Sigmoid colon (tissue), 3 donors: Measurements from ENCODE around the gene NHERF2.

Experiments
- POLR2A ChIP-seq, 2 donors: fragments of 450-650 bp; IDR thresholded peaks; one replicate each; pipeline ENCODE4 v1.6.1; 2016; ENCODE audit warnings: antibody characterized with exemption in 2 of 2, mild to moderate bottlenecking in 2 of 2, moderate library complexity in 2 of 2
- TF ChIP-seq, protein P1 (sequence below), 4 experiments: fragments of 450-650 bp in 3 of 4; fragments of 200-600 bp in 1 of 4; IDR thresholded peaks; one replicate each; pipeline ENCODE4 v1.5.1; 2016 to 2019; ENCODE audit warnings: antibody characterized with exemption in 4 of 4, mild to moderate bottlenecking in 3 of 4, moderate library complexity in 2 of 4

- TF ChIP-seq, protein P1, sequence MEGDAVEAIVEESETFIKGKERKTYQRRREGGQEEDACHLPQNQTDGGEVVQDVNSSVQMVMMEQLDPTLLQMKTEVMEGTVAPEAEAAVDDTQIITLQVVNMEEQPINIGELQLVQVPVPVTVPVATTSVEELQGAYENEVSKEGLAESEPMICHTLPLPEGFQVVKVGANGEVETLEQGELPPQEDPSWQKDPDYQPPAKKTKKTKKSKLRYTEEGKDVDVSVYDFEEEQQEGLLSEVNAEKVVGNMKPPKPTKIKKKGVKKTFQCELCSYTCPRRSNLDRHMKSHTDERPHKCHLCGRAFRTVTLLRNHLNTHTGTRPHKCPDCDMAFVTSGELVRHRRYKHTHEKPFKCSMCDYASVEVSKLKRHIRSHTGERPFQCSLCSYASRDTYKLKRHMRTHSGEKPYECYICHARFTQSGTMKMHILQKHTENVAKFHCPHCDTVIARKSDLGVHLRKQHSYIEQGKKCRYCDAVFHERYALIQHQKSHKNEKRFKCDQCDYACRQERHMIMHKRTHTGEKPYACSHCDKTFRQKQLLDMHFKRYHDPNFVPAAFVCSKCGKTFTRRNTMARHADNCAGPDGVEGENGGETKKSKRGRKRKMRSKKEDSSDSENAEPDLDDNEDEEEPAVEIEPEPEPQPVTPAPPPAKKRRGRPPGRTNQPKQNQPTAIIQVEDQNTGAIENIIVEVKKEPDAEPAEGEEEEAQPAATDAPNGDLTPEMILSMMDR (IDR thresholded peaks at IDR 0.05): no peak
- no peak for TF ChIP-seq POLR2A (IDR thresholded peaks at IDR 0.05)
Measured at GRCh38 chr16:2064368-2064945, 37.8 kb downstream of the NHERF2 start.
